Hepatocyte (in vitro differentiated cells): ENCODE data around the gene PCBP3.

Source experiments
- CTCF ChIP-seq: fragments of 200-600 bp; sonication (generic); IDR thresholded peaks from 2 replicates; pipeline ENCODE4 v1.5.1; 2016; ENCODE audit warnings: antibody characterized with exemption, mild to moderate bottlenecking; ENCODE audit not compliant: poor library complexity
- EZH2 ChIP-seq: fragments of 200-600 bp; sonication (generic); IDR thresholded peaks from 2 replicates; pipeline ENCODE4 v1.6.1; 2016; ENCODE audit warnings: antibody characterized with exemption, mild to moderate bottlenecking, borderline replicate concordance

GRCh38 chr21:45803618-45804340 is 160.3 kb downstream of the PCBP3 start:
- no peak for TF ChIP-seq EZH2
- TF ChIP-seq CTCF, result no peak
